HG03521 (cell line): ENCODE results near the gene CSF2.

Experiments used
- ATAC-seq: cut with Tn5 transposase; IDR thresholded peaks from one replicate; pipeline ENCODE4 v1.9.1; 2021; ENCODE audit warnings: mild to moderate bottlenecking, moderate library complexity; ENCODE audit not compliant: unreplicated experiment

The CSF2 gene

GRCh38 chr5:132067941-132068808 is 5.4 kb upstream of the CSF2 start:
- no peak for ATAC-seq

- no peak for ATAC-seq
Observed at GRCh38 chr5:132069561-132069960, 4.0 kb upstream of the CSF2 start.

DNA sequence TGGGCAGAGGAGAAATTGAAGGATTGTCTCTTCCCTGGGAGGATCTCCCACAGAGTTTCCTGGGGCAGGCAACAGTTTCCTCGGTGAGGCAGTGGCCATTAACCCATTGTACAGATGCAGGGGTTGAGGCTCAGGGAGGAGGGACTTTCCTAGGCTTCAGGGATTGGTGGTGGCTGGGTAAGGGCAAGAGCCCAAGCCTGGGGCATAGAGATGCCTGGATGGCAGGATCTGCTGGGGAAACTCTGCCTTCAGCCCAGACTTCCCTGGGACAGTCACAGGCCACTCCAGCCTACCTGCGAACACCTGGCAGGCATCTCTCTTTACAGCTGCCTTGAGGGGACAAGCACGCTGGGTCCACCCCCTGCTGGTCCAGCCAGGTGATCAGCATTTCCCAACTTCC is 3.6 kb upstream of the CSF2 start:
- no peak for ATAC-seq

- ATAC-seq: no peak
Observed at GRCh38 chr5:132070460-132071337, 2.9 kb upstream of the CSF2 start.

DNA sequence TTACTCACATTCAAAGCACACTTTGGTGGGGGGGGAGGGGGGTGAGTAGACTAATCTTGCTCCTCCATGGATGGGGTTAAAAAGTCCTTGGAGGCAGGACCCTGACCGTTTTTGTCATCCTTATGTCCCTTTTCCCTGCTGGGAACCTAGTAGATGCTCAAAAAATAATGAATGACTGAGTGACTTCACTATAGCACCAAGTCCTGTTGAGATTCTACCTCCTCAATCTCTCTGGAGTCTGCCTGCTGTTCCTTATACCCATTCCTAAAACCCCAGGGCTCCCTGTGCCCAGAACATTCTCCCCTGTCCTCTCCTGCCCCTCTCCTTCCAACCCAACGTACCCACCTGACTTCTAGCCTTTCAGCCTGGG is 2.3 kb upstream of the CSF2 start:
- ATAC-seq: no peak

DNA sequence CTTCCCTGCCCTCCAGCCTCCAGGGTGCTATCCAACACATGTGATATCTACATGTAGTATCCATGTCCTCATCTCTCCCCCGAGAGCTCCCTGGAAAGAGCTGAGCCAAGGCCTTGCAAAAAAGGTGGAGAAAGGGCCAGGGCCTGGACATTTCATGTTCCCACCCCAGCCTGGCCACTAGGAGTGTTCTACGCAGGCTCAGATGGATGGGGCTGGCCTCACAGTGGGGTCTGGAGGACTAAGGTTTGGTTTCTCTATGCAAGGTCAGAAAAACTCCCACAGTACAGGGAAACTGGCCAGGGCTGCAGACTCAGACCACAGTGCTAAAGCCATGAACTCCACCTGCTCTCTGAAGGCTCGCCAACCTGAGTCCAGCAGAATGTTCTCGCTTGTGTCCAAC is 1.5 kb upstream of the CSF2 start:
- ATAC-seq: no peak

- ATAC-seq: no peak
Observed at GRCh38 chr5:132072528-132072927, 1.1 kb upstream of the CSF2 start.

- no peak for ATAC-seq
Observed at GRCh38 chr5:132074091-132074771, 642 bp downstream of the CSF2 start.

DNA sequence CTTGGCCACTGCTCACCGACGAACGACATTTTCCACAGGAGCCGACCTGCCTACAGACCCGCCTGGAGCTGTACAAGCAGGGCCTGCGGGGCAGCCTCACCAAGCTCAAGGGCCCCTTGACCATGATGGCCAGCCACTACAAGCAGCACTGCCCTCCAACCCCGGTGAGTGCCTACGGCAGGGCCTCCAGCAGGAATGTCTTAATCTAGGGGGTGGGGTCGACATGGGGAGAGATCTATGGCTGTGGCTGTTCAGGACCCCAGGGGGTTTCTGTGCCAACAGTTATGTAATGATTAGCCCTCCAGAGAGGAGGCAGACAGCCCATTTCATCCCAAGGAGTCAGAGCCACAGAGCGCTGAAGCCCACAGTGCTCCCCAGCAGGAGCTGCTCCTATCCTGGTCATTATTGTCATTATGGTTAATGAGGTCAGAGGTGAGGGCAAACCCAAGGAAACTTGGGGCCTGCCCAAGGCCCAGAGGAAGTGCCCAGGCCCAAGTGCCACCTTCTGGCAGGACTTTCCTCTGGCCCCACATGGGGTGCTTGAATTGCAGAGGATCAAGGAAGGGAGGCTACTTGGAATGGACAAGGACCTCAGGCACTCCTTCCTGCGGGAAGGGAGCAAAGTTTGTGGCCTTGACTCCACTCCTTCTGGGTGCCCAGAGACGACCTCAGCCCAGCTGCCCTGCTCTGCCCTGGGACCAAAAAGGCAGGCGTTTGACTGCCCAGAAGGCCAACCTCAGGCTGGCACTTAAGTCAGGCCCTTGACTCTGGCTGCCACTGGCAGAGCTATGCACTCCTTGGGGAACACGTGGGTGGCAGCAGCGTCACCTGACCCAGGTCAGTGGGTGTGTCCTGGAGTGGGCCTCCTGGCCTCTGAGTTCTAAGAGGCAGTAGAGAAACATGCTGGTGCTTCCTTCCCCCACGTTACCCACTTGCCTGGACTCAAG is 1.5 kb downstream of the CSF2 start:
- no peak for ATAC-seq

GRCh38 chr5:132075719-132076077 is 2.1 kb downstream of the CSF2 start:
- ATAC-seq: no peak

- no peak for ATAC-seq
Observed at GRCh38 chr5:132076202-132076830, 2.7 kb downstream of the CSF2 start.

DNA sequence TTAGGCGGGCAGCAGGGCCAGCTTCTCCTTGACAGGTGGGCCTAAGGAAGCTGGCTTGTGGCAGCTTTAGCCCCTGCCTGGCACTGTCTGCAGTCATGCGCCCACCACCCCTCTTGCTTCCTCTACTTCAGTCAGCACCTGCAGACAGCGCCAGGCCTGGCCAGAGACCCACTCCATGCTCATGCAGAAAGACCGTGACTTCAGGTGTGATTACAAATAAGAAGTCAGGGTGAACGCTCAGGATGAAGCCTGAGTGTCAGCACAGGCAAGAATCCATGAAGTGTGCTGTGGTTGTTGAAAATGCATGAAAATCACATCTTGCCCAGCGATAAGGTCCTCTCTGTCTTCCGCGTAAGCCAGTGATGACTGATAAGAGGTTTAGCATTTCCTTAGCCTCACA is 3.4 kb downstream of the CSF2 start:
- no peak for ATAC-seq

- no peak for ATAC-seq
Observed at GRCh38 chr5:132079081-132079480, 5.5 kb downstream of the CSF2 start.

GRCh38 chr5:132079619-132080018 is 6.0 kb downstream of the CSF2 start:
- ATAC-seq: no peak

- no peak for ATAC-seq
Observed at GRCh38 chr5:132080595-132080994, 7.0 kb downstream of the CSF2 start.

GRCh38 chr5:132081458-132081857 is 7.9 kb downstream of the CSF2 start:
- no peak for ATAC-seq

GRCh38 chr5:132082329-132083023 is 8.9 kb downstream of the CSF2 start:
- ATAC-seq: no peak

DNA sequence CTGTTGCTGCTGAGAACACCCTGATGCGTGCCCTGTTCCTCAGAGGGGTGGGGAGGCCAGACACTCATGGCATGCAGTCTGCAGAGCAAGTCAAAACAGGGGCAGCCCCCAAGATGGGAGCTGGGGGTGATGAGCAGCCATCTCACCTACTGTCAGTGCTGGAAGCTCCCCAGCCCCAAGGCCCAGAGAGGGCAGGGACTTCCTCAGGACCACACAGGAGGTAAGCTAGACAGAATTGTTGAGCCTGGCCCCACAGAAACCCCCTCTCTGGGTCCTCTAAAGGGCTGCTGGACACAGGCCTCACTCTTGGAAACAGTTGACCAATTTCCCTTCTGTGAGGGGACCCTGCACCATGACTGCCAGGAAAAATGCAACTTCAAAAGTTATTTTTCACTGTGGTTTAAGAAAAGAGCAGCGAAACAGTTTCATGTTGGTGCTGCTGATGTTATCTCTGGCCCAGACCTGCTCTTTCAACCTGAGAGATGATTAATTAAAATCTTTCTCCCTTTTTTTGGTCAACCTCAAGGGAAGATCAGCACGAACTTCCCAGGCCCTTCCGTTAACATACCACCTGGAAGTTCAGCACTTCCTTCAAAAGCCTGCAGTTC is 9.6 kb downstream of the CSF2 start:
- ATAC-seq: no peak

GRCh38 chr5:132085686-132086085 is 12.1 kb downstream of the CSF2 start:
- no peak for ATAC-seq
